ENCODE results near the gene ADORA2A.

GRCh38 chr22:24402460-24403192 lies 24.8 kb upstream of the ADORA2A start:
- TF ChIP-seq, protein P1, sequence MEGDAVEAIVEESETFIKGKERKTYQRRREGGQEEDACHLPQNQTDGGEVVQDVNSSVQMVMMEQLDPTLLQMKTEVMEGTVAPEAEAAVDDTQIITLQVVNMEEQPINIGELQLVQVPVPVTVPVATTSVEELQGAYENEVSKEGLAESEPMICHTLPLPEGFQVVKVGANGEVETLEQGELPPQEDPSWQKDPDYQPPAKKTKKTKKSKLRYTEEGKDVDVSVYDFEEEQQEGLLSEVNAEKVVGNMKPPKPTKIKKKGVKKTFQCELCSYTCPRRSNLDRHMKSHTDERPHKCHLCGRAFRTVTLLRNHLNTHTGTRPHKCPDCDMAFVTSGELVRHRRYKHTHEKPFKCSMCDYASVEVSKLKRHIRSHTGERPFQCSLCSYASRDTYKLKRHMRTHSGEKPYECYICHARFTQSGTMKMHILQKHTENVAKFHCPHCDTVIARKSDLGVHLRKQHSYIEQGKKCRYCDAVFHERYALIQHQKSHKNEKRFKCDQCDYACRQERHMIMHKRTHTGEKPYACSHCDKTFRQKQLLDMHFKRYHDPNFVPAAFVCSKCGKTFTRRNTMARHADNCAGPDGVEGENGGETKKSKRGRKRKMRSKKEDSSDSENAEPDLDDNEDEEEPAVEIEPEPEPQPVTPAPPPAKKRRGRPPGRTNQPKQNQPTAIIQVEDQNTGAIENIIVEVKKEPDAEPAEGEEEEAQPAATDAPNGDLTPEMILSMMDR (IDR thresholded peaks at IDR 0.05), result no peak
- TF ChIP-seq POLR2AphosphoS5 (IDR thresholded peaks at IDR 0.05), result peak; percentile 16 to 85 (median 26)

All from stomach (tissue), 4 donors.